Lung microvascular endothelial cell (primary cell): ENCODE results near the gene STX17. TPM values are rescaled to one million over a fixed set of nuclear protein-coding genes. Genes with fewer than 3 reads are reported as not detected.
A peak's percentile ranks its signal among the peaks of the same experiment; 100 is the strongest.

ENCODE experiments used
- DNase-seq, 2 donors: peaks; one replicate each; pipeline versions ENCODE4 v3.0.0 to v3.0.0-alpha.2; 2010; ENCODE audit warnings: low read depth in 2 of 2
- total RNA-seq: library from RNA; depleted of rRNA; stranded (reverse); fragments of >200 nt; gene quantifications from 2 replicates; pipeline ENCODE4 v1.2.1, GENCODE V29; 2014

The STX17 gene
- total RNA-seq, 1 donor from 2014 or later = 11.9 TPM

DNA sequence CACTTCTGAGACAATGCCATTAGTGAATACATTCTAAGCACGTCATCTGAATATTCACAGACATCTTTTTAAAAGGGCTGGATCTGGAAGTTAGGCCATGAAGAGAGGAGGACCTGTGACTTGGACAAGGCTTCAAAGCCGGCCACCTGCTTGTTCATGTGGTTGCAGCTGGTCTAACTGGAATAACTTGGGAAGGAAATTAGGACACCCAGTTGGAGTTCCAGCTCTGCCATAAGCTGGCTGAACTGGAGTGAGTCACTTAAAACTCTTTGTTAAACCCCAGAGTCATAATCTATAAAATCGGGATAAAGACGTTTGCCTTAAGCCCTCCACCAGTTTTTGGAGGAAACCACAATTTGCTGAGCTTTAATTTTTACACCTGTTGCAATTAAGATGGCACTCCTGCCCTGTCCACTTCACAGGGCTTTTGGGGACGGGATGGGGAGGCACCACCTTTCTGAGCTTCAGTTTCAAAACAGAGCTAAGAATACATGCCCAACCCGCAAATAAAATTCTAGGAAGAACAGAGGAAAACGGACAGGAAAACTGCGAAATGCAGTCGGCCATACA lies 536 bp upstream of the STX17 start:
- DNase-seq = peak; percentile 13 to 31

DNA sequence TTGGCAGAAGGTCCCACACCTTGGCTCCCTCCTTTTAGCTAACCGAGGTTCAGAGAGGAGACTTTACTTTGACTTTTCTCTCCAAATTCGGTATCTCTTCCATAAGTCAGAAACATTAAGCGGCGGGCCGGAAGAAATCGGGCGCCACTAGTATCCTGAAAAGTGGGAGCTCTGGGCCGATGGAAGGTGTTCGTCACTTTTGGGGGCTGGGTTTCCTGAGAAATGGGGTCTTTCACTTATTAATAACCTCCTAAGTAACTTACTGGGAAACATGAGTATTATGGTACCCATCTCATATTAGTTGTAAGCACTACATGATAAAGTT lies 716 bp downstream of the STX17 start:
- no peak for DNase-seq

DNA sequence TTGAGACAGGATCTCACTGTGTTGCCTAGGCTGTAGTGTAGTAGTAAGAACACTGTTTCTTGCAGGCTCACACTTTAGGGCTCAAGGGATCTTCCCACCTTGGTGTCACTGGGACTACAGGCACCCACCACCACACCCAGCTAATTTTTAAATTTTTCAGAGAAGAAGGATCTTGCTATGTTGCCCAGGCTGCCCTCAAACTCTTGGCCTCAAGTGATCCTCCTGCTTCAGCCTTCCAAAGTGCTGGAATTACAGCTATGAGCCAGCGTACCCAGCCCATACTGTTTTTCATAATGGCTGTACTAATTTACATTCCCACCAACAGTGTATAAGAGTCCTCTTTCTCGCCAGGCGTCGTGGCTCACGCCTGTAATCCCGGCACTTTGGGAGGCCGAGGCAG lies 5.1 kb downstream of the STX17 start:
- DNase-seq = no peak

DNA sequence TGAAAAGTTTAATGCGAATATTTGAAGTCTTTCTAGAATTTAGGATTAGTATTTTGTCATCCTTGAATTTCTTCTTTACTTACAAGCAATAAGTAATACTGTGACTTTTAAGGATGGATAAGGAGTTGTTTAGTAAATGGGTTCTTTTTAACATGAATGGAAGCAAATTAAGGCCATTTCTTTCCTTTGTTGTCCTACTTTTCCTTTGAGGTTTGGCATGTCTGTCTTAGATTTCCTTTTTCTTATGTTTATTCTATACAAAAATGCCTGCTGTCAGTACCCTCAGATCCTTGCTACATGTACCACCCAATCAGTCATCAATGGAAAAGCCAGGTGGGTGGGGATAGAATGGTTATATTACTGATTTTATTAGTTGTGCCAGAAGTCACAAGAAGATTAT lies 10.2 kb downstream of the STX17 start:
- no peak for DNase-seq

DNA sequence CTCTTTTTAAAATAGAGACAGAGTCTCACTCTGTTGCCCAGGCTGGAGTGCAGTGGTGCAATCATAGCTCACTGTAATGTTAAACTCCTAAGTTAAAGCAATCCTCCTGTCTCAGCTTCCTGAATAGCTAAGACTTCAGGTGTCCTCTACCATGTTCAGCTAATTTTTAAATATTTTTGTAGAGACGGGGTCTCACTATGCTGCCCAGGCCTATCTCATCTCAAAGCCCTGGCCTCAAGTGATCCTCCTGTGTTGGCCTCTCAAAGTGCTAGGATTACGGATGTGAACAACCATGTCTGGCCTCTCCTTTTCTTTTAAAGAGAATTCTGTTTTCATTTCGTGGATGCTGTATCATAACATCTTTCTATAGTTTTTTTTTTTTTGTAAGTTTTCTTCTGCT lies 11.7 kb downstream of the STX17 start:
- no peak for DNase-seq

DNA sequence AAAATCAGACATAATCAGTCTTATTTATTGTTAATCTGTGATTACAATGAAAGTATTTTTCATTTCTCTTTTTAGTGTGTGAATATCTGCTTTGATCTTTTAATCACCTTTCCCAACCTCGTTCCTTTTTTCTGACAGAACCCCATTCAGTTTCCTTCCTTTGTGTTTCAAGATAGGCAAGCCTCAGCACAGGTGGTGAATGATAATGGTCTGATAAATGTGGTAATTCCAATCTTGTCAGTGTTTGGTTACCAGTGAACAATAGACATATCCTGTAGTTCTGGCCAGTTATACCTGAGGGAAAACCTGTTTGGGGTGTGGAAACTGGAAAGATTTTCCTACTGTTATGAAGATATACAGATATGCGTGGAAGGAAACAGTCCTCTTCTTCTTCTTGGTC lies 13.5 kb downstream of the STX17 start:
- peak in 1 of 2 donors; percentile 5 for DNase-seq

DNA sequence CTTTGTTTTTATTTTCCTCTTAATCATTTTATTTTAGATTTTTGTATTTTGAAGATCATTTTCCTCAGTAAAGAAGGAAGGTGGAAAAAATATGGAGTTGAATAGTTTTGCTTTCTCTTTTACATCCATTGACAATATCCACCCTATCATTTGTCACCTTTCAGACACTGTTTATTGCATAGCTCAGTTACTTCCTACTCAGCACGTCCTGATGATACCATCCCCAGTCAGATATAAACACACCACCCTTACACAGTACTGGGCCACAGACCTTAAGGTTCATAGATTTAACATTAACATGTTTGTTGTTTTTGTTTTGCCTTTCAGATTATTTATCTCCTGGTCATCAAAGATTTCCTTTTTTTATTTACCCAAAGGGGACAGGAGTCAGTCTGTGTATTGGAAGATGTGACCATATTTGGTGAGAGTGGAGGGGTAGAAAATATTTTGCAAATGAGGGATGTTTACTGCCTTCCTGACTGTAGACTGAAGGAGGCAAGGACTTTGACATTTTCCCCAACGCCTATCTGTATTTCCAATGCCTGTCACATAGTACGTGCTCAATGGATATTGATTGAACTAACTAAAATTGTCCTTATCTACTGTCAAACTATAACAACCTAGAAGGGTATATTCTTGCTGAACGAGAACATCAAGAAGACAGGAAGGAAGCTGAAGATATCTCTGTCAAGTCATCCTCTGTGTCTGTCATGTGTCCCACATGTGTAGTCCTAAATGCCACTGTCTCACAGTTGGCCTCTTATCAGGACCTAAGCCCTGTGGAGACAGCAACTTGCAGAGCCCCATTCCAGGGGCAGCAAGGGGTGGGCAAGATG lies 15.6 kb downstream of the STX17 start:
- DNase-seq = peak; percentile 6 to 37

DNA sequence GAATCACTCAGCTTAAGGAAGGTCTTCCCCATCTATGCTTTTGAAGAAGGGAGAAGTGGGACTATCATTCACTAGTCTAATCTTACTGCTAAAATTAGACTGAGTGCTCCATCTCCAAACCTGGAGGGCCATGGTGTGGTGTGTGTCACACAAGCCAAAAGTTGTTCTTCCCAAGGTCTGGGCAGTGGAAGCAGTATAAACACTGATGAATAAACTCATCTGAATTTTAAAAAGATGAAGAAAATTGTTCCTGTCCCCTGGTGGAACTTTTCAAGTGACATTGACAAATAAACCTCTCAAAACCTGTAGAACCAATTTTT lies 16.2 kb downstream of the STX17 start:
- DNase-seq = no peak

DNA sequence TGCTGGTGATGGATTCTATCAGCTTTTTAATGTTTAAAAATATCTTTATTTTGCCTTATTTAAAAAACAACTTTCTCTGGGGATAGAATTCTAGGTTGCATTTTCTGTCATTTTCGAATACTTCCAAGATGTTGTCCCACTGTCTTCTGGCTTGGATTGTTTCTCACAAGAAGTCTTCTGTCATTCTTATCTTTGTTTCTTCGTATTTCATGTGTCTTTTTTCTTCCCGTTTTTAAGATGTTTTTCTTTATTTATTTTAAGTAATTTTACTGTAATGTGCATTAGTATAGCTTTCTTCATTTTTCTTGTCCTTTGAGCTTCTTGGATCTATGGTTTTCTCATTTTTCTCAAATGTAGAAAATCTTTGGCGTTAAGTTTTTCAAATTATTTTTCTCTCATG lies 19.1 kb downstream of the STX17 start:
- no peak for DNase-seq

DNA sequence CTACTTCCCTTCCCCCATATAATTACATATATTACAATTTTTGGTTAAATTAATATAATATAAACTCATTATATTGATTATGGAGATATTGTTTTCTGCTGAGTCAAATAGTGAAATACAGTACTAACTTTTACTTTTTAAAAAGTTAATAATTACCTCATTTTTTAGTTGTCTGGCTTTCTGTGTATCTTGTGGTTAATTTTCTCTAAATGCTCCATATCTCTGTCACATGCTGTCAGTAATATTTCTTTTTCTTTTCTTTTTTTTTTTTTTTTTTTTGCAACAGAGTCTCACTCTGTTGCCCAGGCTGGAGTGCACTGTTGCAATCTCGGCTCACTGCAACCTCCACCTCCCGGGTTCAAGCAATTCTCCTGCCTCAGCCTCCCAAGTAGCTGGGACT lies 23.2 kb downstream of the STX17 start:
- DNase-seq = no peak

DNA sequence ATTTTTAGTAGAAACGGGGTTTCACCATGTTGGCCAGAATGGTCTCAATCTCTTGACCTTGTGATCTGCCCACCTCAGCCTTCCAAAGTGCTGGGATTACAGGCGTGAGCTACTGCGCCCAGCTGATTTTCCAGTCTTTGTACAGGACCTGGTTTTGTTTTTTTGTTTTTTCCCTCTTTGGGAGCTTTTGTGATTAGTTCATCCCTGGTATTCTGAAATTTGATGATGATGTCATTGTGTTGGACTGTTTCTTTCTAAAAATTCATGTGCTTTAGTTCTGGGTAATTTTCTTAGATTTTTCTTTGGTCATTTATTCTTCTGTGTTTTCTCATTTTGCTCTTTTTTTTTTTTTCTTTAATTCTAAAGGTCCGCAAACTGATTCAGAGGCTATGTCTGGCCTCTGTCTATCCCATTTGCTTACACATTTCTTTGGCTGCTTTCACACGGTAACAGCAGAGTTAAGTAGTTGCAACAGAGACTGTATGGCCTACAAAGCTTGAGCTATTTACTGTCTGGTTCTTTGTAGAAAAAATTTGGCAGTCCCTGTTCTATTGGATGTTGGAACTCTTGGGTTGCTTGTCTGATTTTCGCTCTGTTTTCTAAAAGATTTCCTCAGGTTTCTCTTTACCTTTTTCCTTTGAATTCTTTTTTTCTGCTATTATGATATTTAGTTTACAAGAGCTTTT lies 24.8 kb downstream of the STX17 start:
- DNase-seq = no peak

DNA sequence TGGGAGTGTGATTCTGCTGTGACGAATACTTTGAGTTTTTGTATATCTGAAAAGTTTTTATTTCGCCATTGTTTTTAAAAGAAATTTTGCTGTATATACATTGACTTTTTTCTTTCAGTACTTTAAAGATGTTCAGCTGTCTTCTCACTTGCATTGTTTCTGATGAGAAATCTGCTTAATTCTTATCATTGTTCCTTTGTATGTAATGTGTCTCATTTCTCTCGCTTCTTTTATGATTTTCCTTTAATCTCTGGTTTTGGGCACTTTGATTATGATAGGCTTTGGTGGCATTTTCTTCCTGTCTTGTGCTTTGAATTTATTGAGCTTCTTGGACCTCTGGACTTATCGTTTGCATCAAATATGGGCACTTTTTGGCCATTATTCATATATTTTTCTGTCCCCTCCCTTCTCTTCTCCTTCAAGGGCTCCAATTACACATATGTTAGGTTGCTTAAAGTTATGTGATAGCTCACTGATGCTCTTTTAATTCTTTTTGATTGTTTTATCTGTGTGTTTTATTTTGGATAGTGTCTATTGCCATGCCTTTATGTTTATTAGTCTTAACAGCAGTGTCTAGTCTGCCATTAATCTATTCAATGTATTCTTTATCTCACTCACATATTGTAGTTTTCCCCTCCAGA lies 30.6 kb downstream of the STX17 start:
- no peak for DNase-seq

DNA sequence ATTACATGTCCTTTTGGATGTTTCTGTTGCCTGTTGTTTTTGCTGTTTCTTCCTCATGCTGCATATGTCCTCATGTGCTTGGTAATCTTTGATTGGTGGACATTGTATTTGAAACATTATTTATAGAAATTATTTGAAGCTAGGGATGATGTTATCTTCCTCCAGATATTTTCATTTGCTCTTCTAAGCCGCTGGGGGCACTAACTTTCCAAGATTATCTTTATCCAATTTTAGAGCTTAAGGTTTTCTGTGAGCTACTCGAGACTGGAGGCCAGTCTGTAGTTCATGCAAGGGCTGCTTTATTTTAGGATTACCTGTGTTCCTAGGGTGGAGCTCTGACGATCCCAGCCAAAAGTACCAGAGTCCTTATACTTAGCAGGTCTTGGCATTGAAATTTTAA lies 40.9 kb downstream of the STX17 start:
- no peak for DNase-seq

DNA sequence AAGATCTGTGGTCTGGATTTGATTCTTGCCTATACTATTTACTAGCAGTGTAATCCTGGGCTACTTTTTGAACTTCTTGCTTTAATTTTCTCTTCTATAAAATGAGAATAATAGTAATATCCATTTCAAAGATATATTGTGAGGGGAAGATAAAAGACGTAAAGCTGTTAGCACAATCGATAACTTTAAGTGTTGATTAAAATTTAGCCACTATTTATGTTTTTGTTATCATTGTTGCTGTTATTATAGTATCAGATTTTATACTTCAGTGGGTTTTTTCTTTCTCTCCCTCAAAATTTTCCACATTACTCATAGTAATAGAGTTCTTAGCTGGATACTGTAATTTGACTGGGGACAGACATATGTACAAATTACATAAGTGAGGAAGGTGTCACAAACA lies 42.0 kb downstream of the STX17 start:
- no peak for DNase-seq

DNA sequence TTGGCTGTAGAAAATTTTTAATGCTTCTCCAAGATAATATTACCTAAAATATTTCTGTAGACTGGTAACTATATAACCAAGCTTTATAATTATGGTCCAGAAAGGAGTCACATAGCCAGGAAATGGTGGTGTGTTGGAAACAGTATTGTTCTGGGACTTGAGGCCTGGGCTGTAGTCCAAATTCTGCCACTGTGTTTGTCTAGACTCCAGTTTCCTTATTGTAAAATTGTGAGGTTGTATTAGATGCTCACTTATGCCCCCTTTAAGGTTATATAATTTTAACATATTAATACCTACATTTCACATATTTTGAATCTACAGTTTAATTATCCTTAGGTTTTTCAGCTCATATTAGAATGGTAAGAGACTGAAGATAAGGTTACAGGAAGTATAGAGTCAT lies 42.4 kb downstream of the STX17 start:
- DNase-seq = peak; percentile 74 to 85

DNA sequence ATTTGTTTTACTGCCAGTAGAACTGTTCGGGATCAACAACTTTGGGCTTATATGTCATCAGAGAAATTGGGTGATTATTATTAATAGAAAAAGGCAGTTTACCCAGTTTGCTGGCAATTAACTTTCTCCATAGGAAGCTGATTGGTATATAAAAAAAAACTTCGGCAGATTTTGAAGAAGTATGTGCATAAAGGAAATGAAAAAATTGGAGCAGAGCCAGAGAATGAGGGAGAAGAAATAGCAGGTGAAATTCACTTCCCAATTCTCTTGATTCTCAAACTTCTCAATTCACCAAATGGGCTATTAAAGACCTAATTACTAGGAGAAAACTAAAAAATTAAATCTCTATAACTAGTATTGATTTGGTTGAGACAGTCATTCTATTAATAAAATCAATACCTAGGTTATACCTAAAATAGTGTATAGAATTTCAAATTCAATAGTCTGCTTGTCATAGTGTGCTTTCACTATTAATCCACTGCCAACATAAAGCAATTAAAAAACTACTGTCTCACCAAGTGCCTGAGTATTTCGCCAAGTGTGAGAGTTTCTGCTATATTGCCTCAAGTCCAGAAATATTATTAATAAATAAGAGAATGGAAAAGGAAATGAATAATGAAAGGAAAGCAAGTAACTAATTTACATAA lies 47.5 kb downstream of the STX17 start:
- DNase-seq = no peak

DNA sequence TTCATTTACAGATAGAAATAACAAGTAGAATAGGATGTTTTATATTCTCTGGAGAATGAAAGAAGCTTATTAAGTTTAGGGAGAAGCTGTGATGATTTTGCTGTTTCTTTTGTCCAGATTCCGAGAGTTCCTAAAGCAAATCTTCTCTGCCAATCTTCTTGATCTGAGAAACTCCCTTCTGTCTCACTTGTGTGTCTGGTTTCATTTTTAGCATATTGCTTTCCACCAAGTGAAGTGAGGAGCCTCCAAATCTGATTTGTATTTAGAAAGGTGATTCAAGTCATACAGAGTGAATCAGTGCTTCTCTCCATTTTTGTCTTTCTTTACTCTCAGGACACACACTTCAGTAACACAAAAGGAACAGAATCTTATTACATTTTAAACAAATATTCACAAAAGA lies 48.4 kb downstream of the STX17 start:
- no peak for DNase-seq

DNA sequence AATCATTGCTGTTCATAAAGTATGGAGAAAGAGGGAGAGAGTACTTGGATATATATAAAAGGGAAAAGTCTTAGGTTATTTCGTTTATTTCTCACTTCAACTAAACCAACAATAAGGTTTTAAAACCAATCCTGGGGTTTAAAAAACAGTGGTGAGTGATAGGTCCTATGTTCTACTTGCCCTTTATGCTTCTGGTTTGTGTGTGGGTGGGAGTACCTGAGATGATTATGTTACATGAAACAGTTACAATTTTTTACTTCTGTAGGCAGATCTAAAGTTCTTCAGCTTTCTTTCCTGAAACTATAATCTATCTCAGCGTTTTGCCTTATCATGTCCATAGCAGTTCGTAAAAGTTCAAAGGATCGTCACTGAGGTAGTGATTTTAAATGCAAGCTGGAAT lies 49.2 kb downstream of the STX17 start:
- DNase-seq = no peak

DNA sequence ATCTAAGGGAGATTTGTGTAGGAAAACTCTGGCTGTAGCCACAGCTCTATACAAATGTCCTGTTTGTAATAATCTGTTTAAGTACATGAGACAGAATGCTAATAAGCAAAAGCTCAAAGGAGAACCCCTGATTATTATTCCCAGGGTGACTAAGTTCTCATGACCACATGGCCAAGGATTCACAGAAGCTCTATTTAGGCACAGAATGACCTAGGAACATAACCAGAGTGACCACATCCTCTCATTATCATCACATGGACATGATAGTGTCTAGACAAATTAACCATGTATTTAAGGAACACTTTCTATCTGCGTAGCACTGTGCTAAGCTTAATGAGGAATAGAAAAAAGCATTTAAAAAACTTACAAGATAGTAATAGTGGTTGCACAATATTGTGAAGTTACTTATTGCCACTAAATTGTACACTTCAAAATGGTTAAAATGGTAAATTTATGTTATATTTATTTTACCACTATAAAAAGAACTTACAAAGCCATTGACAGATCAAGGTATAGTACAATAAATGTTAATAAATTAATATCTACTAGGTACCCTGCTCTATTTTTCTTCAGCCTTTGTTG lies 56.3 kb downstream of the STX17 start:
- DNase-seq = no peak

DNA sequence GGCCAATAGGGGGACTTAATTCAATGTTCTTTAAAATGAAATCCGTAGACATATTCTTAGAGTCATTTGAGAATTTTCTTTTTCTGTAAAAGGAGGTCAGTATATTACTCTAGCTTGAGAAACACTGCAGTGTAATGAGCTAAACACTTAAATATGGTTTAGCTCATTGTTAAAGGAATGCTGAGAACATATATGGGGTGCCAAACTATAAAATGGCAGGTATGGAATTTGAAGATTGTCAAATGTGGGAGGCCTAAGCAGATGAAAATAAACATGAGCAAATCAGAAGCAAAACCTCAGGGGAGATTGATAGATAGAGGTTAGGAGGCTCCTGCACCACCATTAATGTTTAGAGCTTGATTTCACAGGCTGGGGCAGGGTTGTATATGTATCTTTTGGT lies 57.9 kb downstream of the STX17 start:
- DNase-seq = no peak

DNA sequence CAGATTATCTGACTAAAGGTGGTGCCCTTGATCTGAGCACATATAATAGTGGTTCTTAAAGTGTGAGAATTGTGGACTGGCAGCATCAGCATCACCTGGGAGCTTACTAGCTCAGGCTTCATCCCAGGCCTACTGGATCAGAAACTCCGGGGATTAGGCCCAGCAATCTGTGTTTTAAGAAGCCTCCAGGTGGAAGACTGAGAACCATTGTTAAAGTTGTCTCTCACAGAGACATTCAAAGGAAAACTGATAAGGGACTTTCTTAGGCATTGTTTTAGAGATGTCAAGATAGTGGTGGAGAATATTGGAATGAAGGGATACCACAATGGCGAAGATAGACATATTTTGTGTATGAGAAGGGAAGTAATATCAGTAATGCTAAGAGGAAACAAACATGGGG lies 59.5 kb downstream of the STX17 start:
- no peak for DNase-seq

DNA sequence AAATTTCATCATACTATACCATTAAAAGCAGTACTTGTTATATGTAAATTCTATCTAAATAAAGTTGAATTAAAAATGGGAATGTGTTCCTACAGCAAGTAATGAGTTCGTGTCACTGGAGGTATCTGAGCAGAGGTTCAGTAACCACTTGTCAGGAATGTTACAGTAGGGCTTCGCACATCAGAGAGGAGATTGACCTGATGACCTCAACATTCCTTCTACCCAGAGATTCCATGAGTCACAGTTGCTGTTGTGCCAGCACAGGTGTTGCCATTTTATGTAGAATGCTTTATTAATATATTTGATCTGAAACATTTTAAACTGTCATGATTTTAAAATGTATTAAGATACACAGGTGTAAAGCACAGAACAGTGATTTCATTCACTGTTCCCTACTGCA lies 60.3 kb downstream of the STX17 start:
- peak; percentile 66 to 67 for DNase-seq
